AG09309 (cell line): ENCODE data around the gene TJP2.

Experiments used
- DNase-seq: peaks from one replicate; pipeline ENCODE4 v3.0.0-alpha.2; 2010; ENCODE audit warnings: low read depth
- H3K4me3 ChIP-seq: 2 replicates; pipeline ENCODE4 v1.5.1; 2011; ENCODE audit warnings: mild to moderate bottlenecking, low read depth, low read length, moderate library complexity; ENCODE audit not compliant: control insufficient read depth
- TF ChIP-seq, protein P1 (sequence below): IDR thresholded peaks from 2 replicates; pipeline ENCODE4 v1.5.1; 2011; ENCODE audit warnings: mild to moderate bottlenecking, low read depth, low read length, inconsistent platforms; ENCODE audit not compliant: insufficient read depth, control insufficient read depth; ENCODE audit errors: missing control alignments

Gene TJP2

DNA sequence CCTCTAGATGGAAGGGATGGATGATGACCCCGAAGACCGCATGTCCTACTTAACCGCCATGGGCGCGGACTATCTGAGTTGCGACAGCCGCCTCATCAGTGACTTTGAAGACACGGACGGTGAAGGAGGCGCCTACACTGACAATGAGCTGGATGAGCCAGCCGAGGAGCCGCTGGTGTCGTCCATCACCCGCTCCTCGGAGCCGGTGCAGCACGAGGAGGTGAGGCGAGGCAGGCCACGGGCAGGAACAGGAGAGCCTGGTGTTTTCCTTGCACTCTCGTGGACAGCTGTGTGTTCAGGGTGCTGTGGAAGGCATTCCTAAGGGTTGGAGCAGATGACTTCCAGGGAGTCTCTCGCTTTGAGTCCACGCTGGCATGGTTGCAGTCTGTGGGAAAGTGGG is 73.9 kb downstream of the TJP2 start:
- H3K4me3 ChIP-seq, result no peak overlapping the region
- TF ChIP-seq, protein P1, sequence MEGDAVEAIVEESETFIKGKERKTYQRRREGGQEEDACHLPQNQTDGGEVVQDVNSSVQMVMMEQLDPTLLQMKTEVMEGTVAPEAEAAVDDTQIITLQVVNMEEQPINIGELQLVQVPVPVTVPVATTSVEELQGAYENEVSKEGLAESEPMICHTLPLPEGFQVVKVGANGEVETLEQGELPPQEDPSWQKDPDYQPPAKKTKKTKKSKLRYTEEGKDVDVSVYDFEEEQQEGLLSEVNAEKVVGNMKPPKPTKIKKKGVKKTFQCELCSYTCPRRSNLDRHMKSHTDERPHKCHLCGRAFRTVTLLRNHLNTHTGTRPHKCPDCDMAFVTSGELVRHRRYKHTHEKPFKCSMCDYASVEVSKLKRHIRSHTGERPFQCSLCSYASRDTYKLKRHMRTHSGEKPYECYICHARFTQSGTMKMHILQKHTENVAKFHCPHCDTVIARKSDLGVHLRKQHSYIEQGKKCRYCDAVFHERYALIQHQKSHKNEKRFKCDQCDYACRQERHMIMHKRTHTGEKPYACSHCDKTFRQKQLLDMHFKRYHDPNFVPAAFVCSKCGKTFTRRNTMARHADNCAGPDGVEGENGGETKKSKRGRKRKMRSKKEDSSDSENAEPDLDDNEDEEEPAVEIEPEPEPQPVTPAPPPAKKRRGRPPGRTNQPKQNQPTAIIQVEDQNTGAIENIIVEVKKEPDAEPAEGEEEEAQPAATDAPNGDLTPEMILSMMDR, result no peak
- no peak for DNase-seq

DNA sequence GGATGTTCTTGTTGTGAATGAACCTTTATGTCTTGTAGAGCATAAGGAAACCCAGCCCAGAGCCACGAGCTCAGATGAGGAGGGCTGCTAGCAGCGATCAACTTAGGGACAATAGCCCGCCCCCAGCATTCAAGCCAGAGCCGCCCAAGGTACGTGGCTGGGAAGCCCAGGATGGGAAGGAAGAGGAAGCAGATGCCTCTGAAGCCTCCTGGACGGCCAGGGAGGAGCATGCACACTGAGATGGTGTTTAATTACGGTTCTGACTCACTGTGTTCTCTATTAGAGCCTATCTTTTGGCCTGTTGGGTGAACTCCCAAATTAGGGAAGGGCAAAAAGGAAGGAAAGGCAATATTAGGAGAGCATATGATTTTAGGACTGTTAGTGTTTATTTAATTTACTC is 75.3 kb downstream of the TJP2 start:
- no peak for DNase-seq
- TF ChIP-seq, protein P1, result no peak

DNA sequence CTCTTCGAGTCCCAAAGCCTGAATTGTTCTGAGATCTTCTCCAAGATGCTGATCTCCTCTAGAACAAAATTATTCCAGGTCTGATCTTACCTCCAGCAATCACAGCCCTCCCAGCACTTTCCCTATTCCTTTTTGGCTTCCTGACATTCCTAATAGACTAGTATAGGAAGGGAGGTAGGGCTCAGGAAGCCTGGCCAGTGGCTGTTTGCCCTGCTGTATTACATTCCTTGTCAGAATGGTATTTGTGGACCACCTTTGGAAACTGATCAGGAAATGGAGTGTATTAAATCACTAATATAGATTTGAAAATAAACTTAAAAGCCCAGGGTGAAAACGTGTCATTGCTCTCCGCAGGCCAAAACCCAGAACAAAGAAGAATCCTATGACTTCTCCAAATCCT is 76.6 kb downstream of the TJP2 start:
- no peak overlapping the region for H3K4me3 ChIP-seq
- no peak for DNase-seq
- TF ChIP-seq, protein P1, result no peak

More for the DNA sequence above, 75.3 kb downstream of the TJP2 start:
- no peak overlapping the region for H3K4me3 ChIP-seq

DNA sequence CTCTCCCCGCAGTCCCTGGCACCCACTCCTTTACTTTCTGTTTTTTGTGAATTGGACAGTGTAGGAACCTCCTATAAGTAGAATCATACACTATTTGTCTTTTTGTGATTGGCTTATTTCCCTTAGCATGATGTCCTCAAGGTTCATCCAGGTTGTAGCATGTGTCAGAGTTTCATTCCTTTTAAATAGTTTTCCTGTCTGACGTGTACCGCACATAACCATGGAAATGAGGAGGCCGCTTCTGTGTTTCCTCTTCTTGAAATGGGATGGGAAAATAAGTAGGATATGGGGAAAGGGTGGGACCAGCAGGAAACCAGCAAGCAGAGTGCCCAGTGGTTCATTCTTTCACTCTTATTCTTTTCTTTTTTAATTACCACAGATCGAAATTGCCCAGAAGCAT is 78.4 kb downstream of the TJP2 start:
- TF ChIP-seq, protein P1, result no peak
- no peak overlapping the region for H3K4me3 ChIP-seq
- no peak for DNase-seq

DNA sequence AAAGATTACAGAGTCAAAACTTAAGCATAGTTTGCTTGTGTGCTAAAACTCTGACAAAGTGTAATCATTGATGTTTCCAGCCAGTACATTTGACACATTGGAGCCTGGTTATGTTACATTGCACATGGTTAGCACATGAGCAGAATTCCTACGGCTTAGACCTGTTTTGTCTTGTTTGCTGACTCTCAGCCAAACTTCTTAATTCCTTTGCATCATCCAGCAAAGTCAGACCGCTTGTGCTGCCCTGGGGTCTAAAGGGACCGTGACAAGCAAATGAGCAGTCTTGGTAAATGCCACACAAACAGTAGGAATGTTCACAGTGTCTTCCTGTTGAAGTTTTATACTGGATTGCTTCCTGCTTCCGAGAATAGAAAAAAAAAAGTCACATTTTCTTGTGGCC is 79.0 kb downstream of the TJP2 start:
- no peak overlapping the region for H3K4me3 ChIP-seq
- TF ChIP-seq, protein P1, result no peak
- no peak for DNase-seq

DNA sequence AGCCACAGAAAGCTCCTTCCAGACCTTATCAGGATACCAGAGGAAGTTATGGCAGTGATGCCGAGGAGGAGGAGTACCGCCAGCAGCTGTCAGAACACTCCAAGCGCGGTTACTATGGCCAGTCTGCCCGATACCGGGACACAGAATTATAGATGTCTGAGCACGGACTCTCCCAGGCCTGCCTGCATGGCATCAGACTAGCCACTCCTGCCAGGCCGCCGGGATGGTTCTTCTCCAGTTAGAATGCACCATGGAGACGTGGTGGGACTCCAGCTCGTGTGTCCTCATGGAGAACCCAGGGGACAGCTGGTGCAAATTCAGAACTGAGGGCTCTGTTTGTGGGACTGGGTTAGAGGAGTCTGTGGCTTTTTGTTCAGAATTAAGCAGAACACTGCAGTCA is 80.1 kb downstream of the TJP2 start:
- no peak overlapping the region for H3K4me3 ChIP-seq
- DNase-seq, result no peak
- TF ChIP-seq, protein P1, result no peak

DNA sequence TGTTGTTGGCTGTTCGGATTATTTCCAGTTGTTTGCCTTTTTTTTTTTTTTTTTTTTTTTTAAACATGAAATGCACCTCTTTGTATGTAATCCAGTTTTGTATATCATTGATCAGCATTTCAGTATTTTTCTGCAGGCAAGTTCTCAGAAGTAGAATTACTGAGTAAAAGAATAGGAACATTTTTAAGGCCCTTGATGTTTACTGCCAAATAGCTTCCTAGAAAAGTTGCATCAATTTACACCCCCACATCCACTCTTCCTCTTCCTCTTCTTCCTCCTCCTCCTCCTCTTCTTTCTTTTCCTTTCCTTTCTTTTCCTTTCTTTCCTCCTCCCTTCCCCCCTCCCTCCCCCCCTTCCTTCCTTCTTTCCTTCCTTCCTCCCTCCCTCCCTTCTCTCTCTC is 81.5 kb downstream of the TJP2 start:
- TF ChIP-seq, protein P1, result no peak
- DNase-seq, result no peak
- no peak overlapping the region for H3K4me3 ChIP-seq
